HepG2 (cell line): ENCODE results near the gene TMX2. TPM values are rescaled to one million over a fixed set of nuclear protein-coding genes. Genes with fewer than 3 reads are reported as not detected.

Experiments
- DR1 ChIP-seq: sonication (generic); formaldehyde crosslinking; IDR thresholded peaks from 2 replicates; pipeline ENCODE4 v1.8.0; 2021; ENCODE audit warnings: mild to moderate bottlenecking, missing genetic modification reagents, inconsistent platforms
- FOXM1 ChIP-seq: sonication (generic); formaldehyde crosslinking; IDR thresholded peaks from 2 replicates; pipeline ENCODE4 v1.5.0; 2020; ENCODE audit warnings: missing genetic modification reagents
- FOXP1 ChIP-seq, 2 experiments: fragments of 450-650 bp in 1 of 2; IDR thresholded peaks; 2 replicates each; pipeline ENCODE4 v1.6.1; 2017 to 2018; ENCODE audit warnings: antibody characterized with exemption in 1 of 2
- GLMP ChIP-seq: sonication (generic); formaldehyde crosslinking; IDR thresholded peaks from 2 replicates; pipeline ENCODE4 v1.9.0; 2021; ENCODE audit warnings: missing genetic modification reagents, mild to moderate bottlenecking, borderline replicate concordance
- HOXD1 ChIP-seq: sonication (generic); formaldehyde crosslinking; IDR thresholded peaks from 2 replicates; pipeline ENCODE4 v1.5.0; 2020; ENCODE audit warnings: missing genetic modification reagents
- KLF16 ChIP-seq, 2 experiments: sonication (generic) in 1 of 2; formaldehyde crosslinking in 1 of 2; IDR thresholded peaks; 2 replicates each; pipeline versions ENCODE4 v1.6.1 to v1.8.0; 2016 to 2023; ENCODE audit warnings: missing genetic modification reagents in 2 of 2, missing compliant biosample characterization in 1 of 2
- MNT ChIP-seq: fragments of 450-650 bp; IDR thresholded peaks from 2 replicates; pipeline ENCODE4 v1.6.1; 2016
- MYC ChIP-seq: sonication (generic); formaldehyde crosslinking; IDR thresholded peaks from 2 replicates; pipeline ENCODE4 v1.9.0; 2021; ENCODE audit warnings: missing genetic modification reagents, borderline replicate concordance
- POLR2G ChIP-seq: fragments of 200-400 bp; formaldehyde crosslinking; IDR thresholded peaks from 2 replicates; pipeline ENCODE4 v1.6.1; 2018; ENCODE audit warnings: mild to moderate bottlenecking, low read depth, low read length, moderate library complexity
- PRDM10 ChIP-seq: sonication (generic); formaldehyde crosslinking; IDR thresholded peaks from 2 replicates; pipeline ENCODE4 v1.4.0; 2020; ENCODE audit warnings: low read depth, missing genetic modification reagents
- RCOR2 ChIP-seq: IDR thresholded peaks from 2 replicates; pipeline ENCODE4 v1.6.1; 2016; ENCODE audit warnings: missing biosample characterization, missing genetic modification reagents
- TRIM24 ChIP-seq: sonication (generic); formaldehyde crosslinking; IDR thresholded peaks from 2 replicates; pipeline ENCODE4 v1.8.0; 2022; ENCODE audit warnings: mild to moderate bottlenecking, missing genetic modification reagents
- ZBTB26 ChIP-seq: IDR thresholded peaks from 2 replicates; pipeline ENCODE4 v1.6.1; 2016; ENCODE audit warnings: missing compliant biosample characterization, missing genetic modification reagents, borderline replicate concordance
- ZMAT3 ChIP-seq: sonication (generic); formaldehyde crosslinking; conservative IDR thresholded peaks from 2 replicates; pipeline ENCODE4 v1.7.0; 2021; ENCODE audit warnings: missing genetic modification reagents
- ZNF7 ChIP-seq: IDR thresholded peaks from 2 replicates; pipeline ENCODE4 v1.6.1; 2016; ENCODE audit warnings: missing biosample characterization, missing genetic modification reagents
- ZSCAN29 ChIP-seq: sonication (generic); formaldehyde crosslinking; conservative IDR thresholded peaks from 2 replicates; pipeline ENCODE4 v1.4.0; 2020; ENCODE audit warnings: mild to moderate bottlenecking, missing genetic modification reagents
- ZUFSP ChIP-seq: sonication (generic); formaldehyde crosslinking; IDR thresholded peaks from 2 replicates; pipeline ENCODE4 v1.9.0; 2021; ENCODE audit warnings: missing genetic modification reagents, mild to moderate bottlenecking, borderline replicate concordance
- ZZZ3 ChIP-seq: sonication (generic); formaldehyde crosslinking; IDR thresholded peaks from 2 replicates; pipeline ENCODE4 v1.4.0; 2020; ENCODE audit warnings: missing genetic modification reagents, mild to moderate bottlenecking, borderline replicate concordance
- polyA plus RNA-seq, 8 experiments: library from polyadenylated mRNA; depleted of rRNA in 3 of 8; stranded (reverse) in 7 of 8; unstranded in 1 of 8; fragments of >200 nt; fragmentation: Illumina TruSeq in 4 of 8; extraction: Trizol in 4 of 8; gene quantifications; 2 replicates each; pipeline versions ENCODE4 v1.2.1 to v1.2.3, GENCODE V29; 2011 to 2016; ENCODE audit warnings: low read depth in 4 of 8, missing spikeins in 1 of 8, mixed read lengths in 1 of 8; ENCODE audit not compliant: insufficient read depth in 1 of 8
- total RNA-seq, 5 experiments: library from RNA; depleted of rRNA; stranded (reverse); fragments of >200 nt; fragmentation: Illumina TruSeq; extraction: Trizol; gene quantifications; 2 replicates each; pipeline ENCODE4 v1.2.3, GENCODE V29; 2016; ENCODE audit warnings: low read depth in 1 of 5

TMX2 gene
- total and polyA plus RNA-seq, 2 of the 13 experiments (the other 11 are each of a cell fraction or from before 2014, with no cell fraction given), result 84.5 to 129 TPM

- no peak for TF ChIP-seq ZBTB26 (CRISPR knock-in tag)
- no peak for TF ChIP-seq TRIM24 (CRISPR knock-in tag)
- peak; percentile 49; the same call in 1 of the 2 replicates for TF ChIP-seq ZMAT3 (CRISPR knock-in tag)
- TF ChIP-seq KLF16 (CRISPR knock-in tag; IDR thresholded peaks at IDR 0.05), result peak in 1 of 2 experiments; percentile 85; a peak in 2 of 4 replicates
- TF ChIP-seq ZZZ3, result no peak
- no peak for TF ChIP-seq HOXD1 (CRISPR knock-in tag)
- no peak for TF ChIP-seq ZSCAN29 (CRISPR knock-in tag)
- no peak for TF ChIP-seq FOXM1
- TF ChIP-seq MYC (CRISPR knock-in tag), result peak; percentile 93
- no peak for TF ChIP-seq GLMP (CRISPR knock-in tag)
- TF ChIP-seq RCOR2 (CRISPR knock-in tag), result no peak
- TF ChIP-seq MNT, result peak; percentile 74
- no peak for TF ChIP-seq ZUFSP (CRISPR knock-in tag)
- no peak for TF ChIP-seq ZNF7 (CRISPR knock-in tag)
- no peak for TF ChIP-seq FOXP1 (IDR thresholded peaks at IDR 0.05)
- TF ChIP-seq FOXP1 (CRISPR knock-in tag; IDR thresholded peaks at IDR 0.05), result no peak
- TF ChIP-seq DR1 (CRISPR knock-in tag), result peak; percentile 68
- peak; percentile 86 for TF ChIP-seq POLR2G
- peak; percentile 98 for TF ChIP-seq PRDM10 (CRISPR knock-in tag)
These were observed 29.0 kb downstream of the TMX2 start, which contains the start of gene SELENOH (continued) for GRCh38 chr11:57741132-57742086.
